HG02571 (cell line): ENCODE results near the gene OR2A25.
"Not testable (repeated sequence)": the region's sequence is repeated elsewhere in the genome, so short reads cannot be mapped to it uniquely, and the experiment has no call there.

Source experiments
- ATAC-seq: cut with Tn5 transposase; IDR thresholded peaks from one replicate; pipeline ENCODE4 v1.9.1; 2021; ENCODE audit warnings: mild to moderate bottlenecking, moderate library complexity; ENCODE audit not compliant: unreplicated experiment

The OR2A25 gene, protein sequence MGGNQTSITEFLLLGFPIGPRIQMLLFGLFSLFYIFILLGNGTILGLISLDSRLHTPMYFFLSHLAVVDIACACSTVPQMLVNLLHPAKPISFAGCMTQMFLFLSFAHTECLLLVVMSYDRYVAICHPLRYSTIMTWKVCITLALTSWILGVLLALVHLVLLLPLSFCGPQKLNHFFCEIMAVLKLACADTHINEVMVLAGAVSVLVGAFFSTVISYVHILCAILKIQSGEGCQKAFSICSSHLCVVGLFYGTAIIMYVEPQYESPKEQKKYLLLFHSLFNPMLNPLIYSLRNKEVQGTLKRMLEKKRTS

GRCh38 chr7:144069511-144069910, at the start of gene OR2A25:
OR2A25 (plus strand) TSS chr7:144069811; CDS start chr7:144074220, 4,409 bp downstream.
- ATAC-seq: no peak

DNA sequence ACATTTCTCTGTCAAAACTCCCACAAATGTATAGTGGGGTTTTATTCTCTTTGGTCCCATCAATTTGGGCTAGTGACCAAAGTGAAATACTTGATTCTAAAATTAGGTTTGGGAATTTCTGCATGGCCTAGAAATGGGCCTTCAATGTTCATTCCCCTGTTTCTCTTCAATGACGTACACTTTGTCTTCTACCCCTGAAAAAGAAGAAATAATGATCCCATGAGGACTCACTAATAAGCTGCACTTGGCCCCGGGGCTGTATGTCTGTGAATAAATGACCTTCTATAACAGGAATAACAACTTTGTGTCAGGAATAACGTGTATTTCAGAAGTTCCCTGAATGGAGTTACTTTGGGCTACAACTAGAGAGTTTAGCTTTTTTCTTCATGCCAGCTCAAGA, 49.3 kb upstream of the OR2A25 start:
- ATAC-seq: no peak

DNA sequence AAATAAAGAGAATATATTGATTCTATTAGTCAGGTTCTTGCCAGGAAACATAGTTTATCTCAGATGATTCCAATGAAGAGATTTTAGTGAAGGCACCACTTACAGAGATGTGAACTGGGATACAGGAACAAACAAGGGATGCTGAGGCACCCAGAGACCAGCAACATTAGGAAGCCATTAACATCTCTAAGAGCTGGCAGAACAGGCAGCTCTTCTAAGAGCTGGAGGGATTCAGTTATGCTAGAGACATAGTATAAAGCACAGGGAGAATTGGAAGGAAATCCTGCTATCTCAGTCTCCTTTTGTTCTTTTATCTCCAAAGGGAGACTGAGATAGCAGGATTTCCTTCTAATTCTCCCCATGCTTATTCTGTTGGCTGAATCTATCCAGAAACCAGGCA, 47.4 kb upstream of the OR2A25 start:
- no peak for ATAC-seq

DNA sequence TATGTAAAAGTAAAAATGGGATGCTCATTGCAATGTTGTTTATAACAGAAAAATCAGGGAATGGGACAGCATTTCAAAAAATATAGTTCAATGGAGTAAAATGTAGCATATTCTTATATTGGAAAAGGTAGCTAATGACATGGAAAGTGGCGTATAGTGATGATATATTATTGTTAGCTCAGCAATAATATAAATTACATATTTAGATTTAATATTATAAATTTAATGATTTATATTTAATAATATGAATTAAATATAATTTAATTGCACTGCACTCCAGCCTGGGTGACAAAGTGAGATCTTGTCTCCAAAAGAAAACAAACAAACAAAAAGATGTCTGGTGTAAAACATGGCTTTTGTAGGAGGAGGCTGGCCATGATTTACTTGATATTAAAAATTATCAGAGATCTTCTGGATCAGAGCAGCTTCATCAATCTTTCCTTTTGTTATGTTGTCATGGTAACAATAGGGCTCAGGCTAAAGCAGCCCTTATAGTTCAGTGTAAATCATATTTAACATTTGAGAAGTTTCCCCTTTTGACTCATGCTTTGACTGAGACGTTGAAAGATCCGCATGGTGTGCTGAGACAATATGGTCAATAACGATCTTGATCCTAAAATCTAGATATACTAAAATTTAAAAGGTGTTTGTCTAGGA, 46.3 kb upstream of the OR2A25 start:
- no peak for ATAC-seq

DNA sequence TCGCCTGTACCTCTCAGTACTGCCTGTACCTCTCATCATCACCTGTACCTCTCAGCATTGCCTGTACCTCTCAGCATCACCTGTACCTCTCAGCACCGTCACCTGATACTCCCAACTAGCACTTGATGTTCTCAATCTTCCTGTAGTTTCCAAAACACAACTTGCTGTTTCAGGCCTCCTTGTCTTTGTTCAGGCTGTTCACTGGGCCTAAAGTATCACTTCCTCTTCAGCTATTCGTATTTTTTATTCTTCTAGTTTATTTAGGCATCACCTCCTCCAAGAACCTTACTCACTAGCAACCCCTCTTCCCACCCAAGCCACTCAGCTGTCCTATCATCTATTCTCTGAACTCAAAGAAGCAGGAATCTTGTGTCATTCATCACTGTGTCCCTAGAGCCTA, 45.4 kb upstream of the OR2A25 start:
- no peak for ATAC-seq

DNA sequence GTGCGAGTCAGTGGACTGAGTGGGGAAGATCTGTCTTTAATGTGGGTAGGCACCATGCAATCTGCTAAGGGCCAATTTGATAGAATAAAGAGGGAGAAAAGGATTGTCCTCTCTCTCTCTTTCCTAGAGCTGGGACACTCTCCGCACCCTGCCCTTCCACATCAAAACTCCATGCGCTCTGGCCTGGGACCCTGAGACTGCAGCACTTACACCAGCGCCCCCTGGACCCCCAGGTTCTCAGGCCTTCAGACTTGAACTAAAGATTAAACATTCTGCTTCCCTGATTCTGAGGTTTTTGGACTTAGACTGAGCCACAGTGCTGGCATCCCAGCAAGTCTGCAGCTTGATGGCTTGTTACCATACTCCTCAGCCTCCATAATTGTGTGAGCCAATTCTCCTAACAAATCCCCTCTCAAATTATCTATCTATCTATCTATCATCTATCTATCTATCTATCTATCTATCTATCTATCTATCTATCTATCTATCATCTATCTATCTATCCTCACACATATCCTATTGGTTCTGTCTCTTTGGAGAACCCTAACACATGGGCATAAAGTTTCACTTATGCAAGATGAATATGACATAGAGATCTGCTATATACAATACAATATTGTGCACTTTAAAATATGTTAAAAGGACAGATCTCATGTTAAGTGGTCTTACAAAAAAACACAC, 43.3 kb upstream of the OR2A25 start:
- no peak for ATAC-seq

DNA sequence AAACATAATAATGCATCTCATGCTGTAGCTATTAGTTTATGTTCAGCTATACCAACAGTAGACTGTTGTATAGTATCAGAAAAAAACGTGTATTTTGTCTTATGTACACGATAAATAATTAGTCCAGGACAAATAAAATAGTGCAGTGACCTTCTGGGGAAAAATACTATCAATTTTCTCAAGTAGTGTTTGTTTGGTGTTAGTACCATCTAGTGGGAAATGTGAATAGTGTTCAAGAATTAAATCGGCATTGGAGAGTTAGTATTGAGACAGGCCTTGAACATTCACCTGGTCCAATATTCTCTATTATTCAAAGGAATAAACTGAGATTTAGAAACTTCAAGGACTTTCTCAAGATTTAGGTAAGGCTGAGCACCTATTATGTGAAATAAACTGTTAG, 42.5 kb upstream of the OR2A25 start:
- ATAC-seq: no peak

DNA sequence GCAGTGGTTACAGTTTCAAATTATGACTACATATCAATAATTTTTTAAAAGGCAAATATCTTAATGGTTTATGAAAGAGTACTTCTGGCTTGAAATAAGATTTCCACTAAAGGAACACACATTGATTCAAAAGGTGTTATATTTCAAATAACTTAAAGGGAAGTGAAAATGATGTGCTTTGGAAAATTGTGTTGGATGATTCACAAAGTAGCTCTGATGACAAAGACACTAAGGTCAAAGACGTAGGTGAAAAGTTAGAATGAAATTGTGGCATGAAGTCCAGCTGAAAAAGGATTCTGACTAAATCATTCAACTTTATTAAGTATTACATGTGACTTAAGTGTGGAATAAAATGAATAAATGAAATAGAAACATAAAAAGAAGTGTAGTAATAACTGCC, 41.6 kb upstream of the OR2A25 start:
- no peak for ATAC-seq

- ATAC-seq: no peak
These were observed 41.1 kb upstream of the OR2A25 start for GRCh38 chr7:144028547-144028946.

DNA sequence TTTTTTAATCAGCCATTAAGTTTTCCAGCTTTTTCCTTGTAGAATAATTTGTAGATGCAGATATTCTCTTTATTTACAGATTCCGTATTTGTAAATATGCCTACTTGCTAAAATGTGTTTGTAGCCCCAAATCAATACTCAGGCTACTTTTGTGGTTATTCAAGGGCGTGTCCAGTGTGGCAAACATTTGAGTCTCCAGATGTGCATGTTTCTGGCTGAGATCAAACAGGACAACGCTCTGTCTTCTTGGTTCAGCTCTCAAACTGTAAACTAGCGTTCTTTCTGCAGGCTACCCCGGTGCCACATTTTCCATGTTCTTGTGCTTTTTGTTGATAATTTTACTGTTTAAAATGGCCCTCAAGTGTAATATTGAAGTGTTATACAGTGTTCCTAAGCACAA, 37.1 kb upstream of the OR2A25 start:
- no peak for ATAC-seq

- no peak for ATAC-seq
These were observed 36.5 kb upstream of the OR2A25 start for GRCh38 chr7:144032985-144033709.

DNA sequence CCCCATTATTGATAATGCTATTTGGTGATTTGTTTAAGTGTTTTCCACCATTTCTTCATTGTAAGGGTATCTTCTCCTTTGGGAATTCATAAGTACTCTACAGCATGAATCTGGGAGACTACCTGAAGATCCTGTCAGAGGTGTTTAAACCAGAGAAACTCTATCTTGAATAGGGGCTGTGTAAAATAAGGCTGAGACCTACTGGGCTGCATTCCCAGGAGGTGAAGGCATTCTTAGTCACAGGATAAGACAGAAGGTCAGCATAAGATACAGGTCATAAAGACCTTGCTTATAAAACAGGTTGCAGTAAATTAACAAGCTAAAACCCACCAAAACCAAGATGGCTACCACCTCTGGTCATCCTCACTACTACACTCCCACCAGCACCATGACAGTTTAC, 34.2 kb upstream of the OR2A25 start:
- no peak for ATAC-seq

DNA sequence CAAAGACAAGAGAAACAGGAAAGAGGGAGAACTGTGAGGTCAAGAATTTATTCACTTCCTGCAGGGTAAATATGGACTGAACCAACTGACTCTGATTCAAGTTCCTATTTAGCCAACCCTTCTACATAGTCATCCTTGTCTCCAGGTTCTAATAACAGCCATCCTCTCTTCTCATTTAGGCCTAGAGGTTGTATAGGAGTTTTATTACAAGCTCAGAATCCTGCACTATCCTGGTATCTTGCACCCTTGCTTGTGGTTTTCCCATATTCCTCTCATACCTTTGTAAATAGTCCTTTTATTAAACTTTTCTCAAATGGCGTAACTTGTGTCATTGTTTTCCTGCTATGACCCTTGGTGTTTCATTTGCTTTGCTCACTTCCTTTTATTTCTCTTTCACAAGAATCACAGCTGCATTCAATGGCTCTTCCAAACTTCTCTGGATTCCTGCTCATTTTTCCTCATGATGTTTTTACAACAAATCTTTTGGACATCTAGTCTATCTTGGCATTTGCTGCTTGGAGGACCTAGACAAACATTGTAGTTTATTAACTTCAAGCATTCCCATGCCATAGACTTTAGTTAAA, 33.2 kb upstream of the OR2A25 start:
- no peak for ATAC-seq

DNA sequence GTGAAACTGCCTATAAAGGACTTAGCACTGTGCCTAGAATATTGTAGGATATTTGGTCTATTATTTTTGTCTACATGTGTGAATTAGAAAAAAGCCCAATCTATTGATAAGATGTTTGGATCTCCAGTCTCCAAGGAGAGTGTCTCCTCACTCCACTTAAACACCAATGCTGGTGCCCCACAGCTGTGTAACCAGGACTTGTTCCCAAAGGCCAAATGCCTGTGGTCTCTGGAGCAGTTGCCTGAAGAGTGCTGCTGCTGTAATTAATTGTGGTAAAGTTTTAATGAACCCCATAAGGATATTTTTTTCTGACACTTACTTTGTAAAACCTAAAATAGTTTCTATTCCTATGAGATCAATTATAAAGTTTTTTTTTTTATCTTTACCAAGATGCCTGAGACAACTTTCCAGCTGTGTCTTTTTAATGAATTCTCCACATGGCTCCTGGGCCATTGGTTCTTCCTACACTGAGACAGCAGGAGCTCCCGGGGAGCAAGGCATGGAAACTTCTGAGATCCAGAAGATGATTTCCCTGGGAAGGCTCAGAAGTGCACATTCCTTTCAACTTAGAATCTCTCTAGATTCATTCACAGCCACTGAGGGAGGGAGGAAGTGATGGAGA, 32.1 kb upstream of the OR2A25 start:
- ATAC-seq: no peak

DNA sequence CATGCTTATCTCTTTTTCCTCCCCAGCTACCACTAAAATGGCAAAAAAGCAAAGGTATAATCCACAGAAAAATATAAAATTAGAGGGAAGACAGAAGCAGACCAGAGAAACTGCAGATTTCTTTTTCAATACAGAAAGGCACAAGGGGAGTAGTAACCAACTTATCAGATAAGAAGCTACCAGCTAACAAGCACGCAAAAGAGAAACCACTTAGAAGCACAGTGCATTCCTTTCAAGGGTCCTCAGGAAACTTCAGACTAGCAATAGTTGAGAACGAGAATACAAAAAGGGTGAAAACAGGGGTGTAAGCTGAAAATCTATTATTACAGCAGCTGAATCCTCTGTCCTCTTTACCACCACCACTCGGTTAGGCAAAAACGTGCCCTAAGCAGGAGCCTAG, 30.7 kb upstream of the OR2A25 start:
- ATAC-seq: no peak

GRCh38 chr7:144048648-144049047, 21.0 kb upstream of the OR2A25 start, which contains the start of gene OR2A5:
OR2A5 (plus strand) TSS chr7:144048948; CDS start chr7:144050402, 1,454 bp downstream.
- ATAC-seq: no peak

GRCh38 chr7:144049491-144049890, 20.1 kb upstream of the OR2A25 start:
- ATAC-seq: no peak

- ATAC-seq: no peak
These were observed 19.5 kb upstream of the OR2A25 start for GRCh38 chr7:144050093-144050492.

GRCh38 chr7:144050884-144051283, 18.7 kb upstream of the OR2A25 start:
- not testable (repeated sequence) for ATAC-seq

- ATAC-seq: no peak
These were observed 11.7 kb upstream of the OR2A25 start for GRCh38 chr7:144057954-144058353.

- ATAC-seq: no peak
These were observed 5.9 kb upstream of the OR2A25 start for GRCh38 chr7:144063710-144064109.
